OCI-LY7 (cell line): Measurements from ENCODE around the gene MEP1B.

Source experiments
- EZH2phosphoT487 ChIP-seq: fragments of 200-600 bp; sonication (generic); IDR thresholded peaks from 2 replicates; pipeline ENCODE4 v1.6.1; 2018; ENCODE audit warnings: low read depth, borderline replicate concordance, mild to moderate bottlenecking, mixed run types, antibody characterized with exemption, low read length, moderate library complexity, mixed read lengths
- TF ChIP-seq, protein P1 (sequence below): fragments of 200-600 bp; sonication (generic); conservative IDR thresholded peaks from 2 replicates; pipeline ENCODE4 v1.5.1; 2014; ENCODE audit warnings: mild to moderate bottlenecking, antibody characterized with exemption, low read length, moderate library complexity, mixed read lengths

DNA sequence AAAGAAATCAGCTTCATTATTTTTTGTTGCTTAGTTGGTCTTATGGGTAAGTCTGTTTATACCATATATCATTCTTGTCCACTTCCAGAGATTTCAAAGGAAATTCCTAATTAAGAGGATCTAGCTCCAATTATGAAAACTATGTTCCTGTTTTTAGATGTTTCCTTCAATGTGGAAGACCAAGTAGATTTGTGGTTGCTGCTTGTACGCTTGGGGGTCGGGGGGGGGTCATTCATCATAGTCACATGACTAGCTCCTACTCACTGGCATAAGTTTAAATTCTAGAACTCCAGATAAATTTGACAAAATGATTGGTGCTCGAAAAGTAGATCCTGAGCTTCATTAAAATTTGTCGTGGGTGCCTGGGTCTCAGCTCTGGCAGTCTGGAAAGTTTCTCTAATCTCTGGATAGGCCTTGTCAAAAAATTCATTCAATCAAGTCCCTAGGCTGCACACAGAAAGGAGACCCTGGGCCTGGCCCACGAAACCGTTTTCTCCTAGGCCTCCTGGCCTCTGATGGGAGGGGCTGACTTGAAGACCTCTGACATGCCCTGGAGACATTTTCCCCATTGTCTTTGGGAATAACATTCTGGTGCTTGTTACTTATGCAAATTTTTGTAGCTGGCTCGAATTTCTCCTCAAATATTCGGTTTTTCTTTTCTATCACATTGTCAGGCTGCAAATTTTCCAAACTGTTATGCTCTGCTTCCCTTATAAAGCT lies 62.5 kb downstream of the MEP1B start:
- TF ChIP-seq, protein P1, sequence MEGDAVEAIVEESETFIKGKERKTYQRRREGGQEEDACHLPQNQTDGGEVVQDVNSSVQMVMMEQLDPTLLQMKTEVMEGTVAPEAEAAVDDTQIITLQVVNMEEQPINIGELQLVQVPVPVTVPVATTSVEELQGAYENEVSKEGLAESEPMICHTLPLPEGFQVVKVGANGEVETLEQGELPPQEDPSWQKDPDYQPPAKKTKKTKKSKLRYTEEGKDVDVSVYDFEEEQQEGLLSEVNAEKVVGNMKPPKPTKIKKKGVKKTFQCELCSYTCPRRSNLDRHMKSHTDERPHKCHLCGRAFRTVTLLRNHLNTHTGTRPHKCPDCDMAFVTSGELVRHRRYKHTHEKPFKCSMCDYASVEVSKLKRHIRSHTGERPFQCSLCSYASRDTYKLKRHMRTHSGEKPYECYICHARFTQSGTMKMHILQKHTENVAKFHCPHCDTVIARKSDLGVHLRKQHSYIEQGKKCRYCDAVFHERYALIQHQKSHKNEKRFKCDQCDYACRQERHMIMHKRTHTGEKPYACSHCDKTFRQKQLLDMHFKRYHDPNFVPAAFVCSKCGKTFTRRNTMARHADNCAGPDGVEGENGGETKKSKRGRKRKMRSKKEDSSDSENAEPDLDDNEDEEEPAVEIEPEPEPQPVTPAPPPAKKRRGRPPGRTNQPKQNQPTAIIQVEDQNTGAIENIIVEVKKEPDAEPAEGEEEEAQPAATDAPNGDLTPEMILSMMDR, result no peak
- no peak for TF ChIP-seq EZH2phosphoT487
